ENCODE measurements around the gene IMPG1. TPM values are rescaled to one million over a fixed set of nuclear protein-coding genes. Genes with fewer than 3 reads are reported as not detected.

The IMPG1 gene
- total RNA-seq, 1 experiment from 2014 or later: not detected

- no peak overlapping the region for H3K4me3 Mint-ChIP-seq
- Histone ChIP-seq H2AK5ac (ENCODE audit: insufficient read length, low read length) (no peak overlapping the region), H3K23ac (ENCODE audit: insufficient read length, low read depth, low read length) (no peak overlapping the region), H3K9me3 (ENCODE audit: control insufficient read depth, low read depth, low read length) (no peaks in the 10 kb centered on the region), H3K4me1 (ENCODE audit: insufficient read depth, low read length) (no peaks in the 10 kb centered on the region), H3K23me2 (ENCODE audit: insufficient read length, low read depth, low read length, poor library complexity, severe bottlenecking) (no peaks in the 10 kb centered on the region), H2AFZ (ENCODE audit: low read length) (no peak overlapping the region), H3K27me3 (ENCODE audit: insufficient read depth, low read length) (no peaks in the 10 kb centered on the region), H2BK120ac (ENCODE audit: low read depth, low read length, poor library complexity, severe bottlenecking) (no peak overlapping the region), H3K14ac (ENCODE audit: insufficient read depth, low read length) (no peak overlapping the region), H3K79me2 (ENCODE audit: insufficient read depth, low read length) (no peaks in the 10 kb centered on the region), H3K9ac (ENCODE audit: extremely low read depth, insufficient read length, low read length) (no peak overlapping the region), H3K56ac (ENCODE audit: insufficient read length, low read depth, low read length) (no peak overlapping the region), H2BK5ac (ENCODE audit: insufficient read length, low read length) (no peak overlapping the region), H2BK20ac (ENCODE audit: low read depth, low read length, poor library complexity, severe bottlenecking) (no peak overlapping the region), H4K5ac (ENCODE audit: insufficient read length, low read depth, low read length) (no peak overlapping the region), H3K4me2 (ENCODE audit: insufficient read depth, insufficient read length, low read length) (no peak overlapping the region), H4K91ac (ENCODE audit: insufficient read length, low read depth, low read length) (no peak overlapping the region), H4K20me1 (ENCODE audit: control insufficient read depth, insufficient read depth, insufficient read length) (no peaks in the 10 kb centered on the region), H3T11ph (ENCODE audit: low read length) (no peak overlapping the region), H2BK15ac (ENCODE audit: low read depth, low read length) (no peak overlapping the region), H3K18ac (ENCODE audit: insufficient read length, low read depth, low read length) (no peak overlapping the region), H3K79me1 (ENCODE audit: insufficient read depth, low read depth, low read length, poor library complexity, severe bottlenecking) (no peaks in the 10 kb centered on the region), H4K8ac (replicated peaks; ENCODE audit: insufficient read length, low read depth, low read length) (no peak overlapping the region), H2BK12ac (ENCODE audit: insufficient read length, low read depth, low read length) (no peak overlapping the region), H3K4ac (ENCODE audit: low read depth, low read length) (no peak overlapping the region), H3K27ac (ENCODE audit: insufficient read length, low read depth, low read length) (no peak overlapping the region)
- H3K27ac Mint-ChIP-seq: no peak overlapping the region
- H3K27me3 Mint-ChIP-seq (ENCODE audit: low read depth): peaks cover under 1% of the 10 kb centered on the region
- H3K4me1 Mint-ChIP-seq: peaks cover 12 to 20% of the 10 kb centered on the region in 2 experiments
- H3K9me3 Mint-ChIP-seq: no peaks in the 10 kb centered on the region
- no peak for DNase-seq
- WGBS (ENCODE audit: extremely low coverage, insufficient read length, low lambda C conversion rate): no CpG with 5 or more reads among the region's 2 CpGs
- TF ChIP-seq CTCF (conservative IDR thresholded peaks at IDR 0.05): no peak
- H3K36me3 Mint-ChIP-seq (ENCODE audit: insufficient read depth in 1 of 3, low read depth in 3 of 3): no peaks in the 10 kb centered on the region
Observed at GRCh38 chr6:76003686-76004085, 68.8 kb downstream of the IMPG1 start.
